ENCODE measurements around the gene CNTNAP5.

- TF ChIP-seq POLR2AphosphoS5 (IDR thresholded peaks at IDR 0.05): no peak
- no peak for TF ChIP-seq CTCF (IDR thresholded peaks at IDR 0.05)
- TF ChIP-seq POLR2A (IDR thresholded peaks at IDR 0.05): no peak
Observed at GRCh38 chr2:124272261-124272841, 247.3 kb downstream of the CNTNAP5 start.
